Calu3 (cell line): Measurements from ENCODE around the gene UPF3A. TPM values are rescaled to one million over a fixed set of nuclear protein-coding genes. Genes with fewer than 3 reads are reported as not detected.

ENCODE experiments used
- BruUV-seq: library from RNA; stranded (reverse); fragments of 400-500 nt; replicated peaks from 2 replicates; lab custom pipeline; 2021; lab: Mats Ljungman, UMichigan
- CTCF ChIA-PET: fragments of 300-600 bp; sonication (Branson Sonifier 250); formaldehyde crosslinking; loops from one replicate; lab custom pipeline; 2022; ENCODE audit warnings: antibody characterized with exemption; lab: Charles Lee
- DNase-seq: peaks from one replicate; pipeline ENCODE4 v3.0.0; 2022
- H3K27ac Mint-ChIP-seq: one replicate; pipeline ENCODE4 v1.8.0; 2022; ENCODE audit warnings: mixed read lengths; ENCODE audit not compliant: unreplicated experiment
- H3K27me3 Mint-ChIP-seq: one replicate; pipeline ENCODE4 v1.8.0; 2022; ENCODE audit warnings: mixed read lengths; ENCODE audit not compliant: unreplicated experiment
- H3K36me3 Mint-ChIP-seq: one replicate; pipeline ENCODE4 v1.8.0; 2022; ENCODE audit warnings: mild to moderate bottlenecking, moderate library complexity, mixed read lengths; ENCODE audit not compliant: insufficient read depth, unreplicated experiment
- H3K4me1 Mint-ChIP-seq: one replicate; pipeline ENCODE4 v1.8.0; 2022; ENCODE audit warnings: mild to moderate bottlenecking, low read depth, mixed read lengths; ENCODE audit not compliant: unreplicated experiment
- H3K4me3 Mint-ChIP-seq: one replicate; pipeline ENCODE4 v1.8.0; 2022; ENCODE audit warnings: mild to moderate bottlenecking, low read depth, moderate library complexity, mixed read lengths; ENCODE audit not compliant: unreplicated experiment
- H3K9me3 Mint-ChIP-seq: one replicate; pipeline ENCODE4 v1.8.0; 2022; ENCODE audit warnings: low read depth, mixed read lengths; ENCODE audit not compliant: unreplicated experiment
- intact Hi-C: fragments of 100-400 bp; cut with micrococcal nuclease; formaldehyde crosslinking; loops from one replicate; pipeline ENCODE4 v1.10.0; 2022; ENCODE audit not compliant: unreplicated experiment
- total RNA-seq: library from RNA; stranded (reverse); gene quantifications from 2 replicates; pipeline ENCODE4 v1.2.3, GENCODE V29; 2022
- TF ChIP-seq, protein P1 (sequence below): fragments of 200-600 bp; IDR thresholded peaks from one replicate; pipeline ENCODE4 v1.8.0; 2022; ENCODE audit warnings: antibody characterized with exemption; ENCODE audit not compliant: unreplicated experiment

UPF3A gene
- total RNA-seq, 1 experiment from 2014 or later: 12.1 TPM

DNA sequence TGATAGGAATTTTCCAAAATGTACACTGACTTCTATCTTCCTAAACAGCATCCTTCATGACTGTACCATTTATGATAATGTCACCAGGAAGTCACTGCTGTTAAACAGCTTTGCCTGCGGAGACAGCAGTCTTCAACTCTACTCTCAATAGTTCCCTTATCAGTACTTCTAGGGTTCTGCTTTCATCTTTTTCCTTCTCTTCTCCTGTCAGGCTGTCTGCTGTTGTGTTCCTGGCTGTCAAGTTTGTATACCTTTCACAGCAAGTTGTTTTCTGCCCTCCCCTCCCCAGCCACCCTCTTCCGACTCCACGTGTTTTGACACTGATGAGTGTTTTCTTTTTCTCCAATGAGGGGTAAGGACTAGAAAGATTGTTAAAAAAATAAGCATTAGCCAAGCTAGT is 2.2 kb downstream of the UPF3A start:
- no TSS peak for BruUV-seq
- TF ChIP-seq, protein P1, sequence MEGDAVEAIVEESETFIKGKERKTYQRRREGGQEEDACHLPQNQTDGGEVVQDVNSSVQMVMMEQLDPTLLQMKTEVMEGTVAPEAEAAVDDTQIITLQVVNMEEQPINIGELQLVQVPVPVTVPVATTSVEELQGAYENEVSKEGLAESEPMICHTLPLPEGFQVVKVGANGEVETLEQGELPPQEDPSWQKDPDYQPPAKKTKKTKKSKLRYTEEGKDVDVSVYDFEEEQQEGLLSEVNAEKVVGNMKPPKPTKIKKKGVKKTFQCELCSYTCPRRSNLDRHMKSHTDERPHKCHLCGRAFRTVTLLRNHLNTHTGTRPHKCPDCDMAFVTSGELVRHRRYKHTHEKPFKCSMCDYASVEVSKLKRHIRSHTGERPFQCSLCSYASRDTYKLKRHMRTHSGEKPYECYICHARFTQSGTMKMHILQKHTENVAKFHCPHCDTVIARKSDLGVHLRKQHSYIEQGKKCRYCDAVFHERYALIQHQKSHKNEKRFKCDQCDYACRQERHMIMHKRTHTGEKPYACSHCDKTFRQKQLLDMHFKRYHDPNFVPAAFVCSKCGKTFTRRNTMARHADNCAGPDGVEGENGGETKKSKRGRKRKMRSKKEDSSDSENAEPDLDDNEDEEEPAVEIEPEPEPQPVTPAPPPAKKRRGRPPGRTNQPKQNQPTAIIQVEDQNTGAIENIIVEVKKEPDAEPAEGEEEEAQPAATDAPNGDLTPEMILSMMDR: no peak
- intact Hi-C loops: no loop called here
- Mint-ChIP-seq H3K9me3 (no peaks in the 10 kb centered on the region), H3K36me3 (peaks cover 21% of the 10 kb centered on the region), H3K27me3 (no peaks in the 10 kb centered on the region), H3K27ac (no peak overlapping the region), H3K4me3 (no peak overlapping the region), H3K4me1 (no peaks in the 10 kb centered on the region)
- no peak for DNase-seq
- CTCF ChIA-PET: no interaction called here

DNA sequence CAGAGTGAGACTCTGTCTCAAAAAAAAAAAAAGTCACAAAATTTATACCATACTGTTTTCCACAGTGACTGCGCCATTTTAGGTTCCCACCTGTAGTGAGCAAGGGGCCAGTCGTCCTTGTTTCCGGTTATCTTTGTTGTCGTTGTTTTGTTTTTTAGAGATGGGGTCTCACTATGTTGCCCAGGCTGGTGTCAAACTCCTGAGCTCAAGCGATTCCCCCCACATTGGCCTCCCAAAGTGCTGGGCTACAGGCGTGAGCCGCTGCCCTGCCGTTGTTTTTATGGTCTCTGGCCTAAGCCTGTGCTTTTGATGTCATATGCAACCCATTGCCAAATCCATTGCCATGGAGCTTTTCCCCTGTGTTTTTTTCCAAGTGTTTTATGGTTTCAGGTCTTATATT is 3.3 kb downstream of the UPF3A start:
- Mint-ChIP-seq H3K27me3 (no peaks in the 10 kb centered on the region), H3K36me3 (peaks cover 21% of the 10 kb centered on the region), H3K9me3 (no peaks in the 10 kb centered on the region), H3K4me1 (no peaks in the 10 kb centered on the region), H3K4me3 (no peak overlapping the region), H3K27ac (no peak overlapping the region)
- TF ChIP-seq, protein P1: no peak
- DNase-seq: no peak
- intact Hi-C loops: no loop called here
- CTCF ChIA-PET: no interaction called here
- BruUV-seq: no TSS peak

DNA sequence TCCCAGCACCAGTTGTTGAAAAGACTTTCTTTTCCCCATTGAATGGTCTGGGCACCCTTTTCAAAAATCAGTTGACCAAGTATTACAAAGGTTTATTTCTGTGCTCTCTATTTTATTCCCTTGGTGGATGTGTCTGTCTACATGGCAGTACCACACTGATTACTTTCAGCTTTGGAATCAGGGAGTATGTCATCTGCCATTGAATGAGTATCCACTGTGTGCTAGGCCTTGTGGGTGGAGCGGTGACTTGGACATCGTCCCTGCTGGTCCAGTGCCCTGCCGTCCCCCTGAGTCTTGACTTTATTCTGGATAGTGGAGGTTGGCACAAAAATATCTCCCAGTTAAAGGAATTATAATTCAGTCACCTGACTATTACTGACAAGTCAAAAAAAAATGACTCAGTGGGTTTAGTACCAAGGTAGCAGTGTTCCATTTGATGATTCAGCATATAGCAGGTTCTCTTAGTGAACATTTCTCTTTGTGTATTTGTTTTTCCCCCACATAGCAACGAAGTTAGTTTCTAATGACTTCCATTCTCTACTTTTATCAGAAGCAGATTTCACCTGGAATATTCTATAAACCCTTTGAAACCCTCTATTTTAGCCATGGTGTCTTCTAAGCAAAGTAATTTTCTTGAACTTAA is 3.9 kb downstream of the UPF3A start:
- no TSS peak for BruUV-seq
- Mint-ChIP-seq H3K36me3 (peaks cover 21% of the 10 kb centered on the region), H3K4me1 (no peaks in the 10 kb centered on the region), H3K27ac (no peak overlapping the region), H3K4me3 (no peak overlapping the region), H3K27me3 (no peaks in the 10 kb centered on the region), H3K9me3 (no peaks in the 10 kb centered on the region)
- intact Hi-C loops: no loop called here
- TF ChIP-seq, protein P1: no peak
- no peak for DNase-seq
- CTCF ChIA-PET: no interaction called here

DNA sequence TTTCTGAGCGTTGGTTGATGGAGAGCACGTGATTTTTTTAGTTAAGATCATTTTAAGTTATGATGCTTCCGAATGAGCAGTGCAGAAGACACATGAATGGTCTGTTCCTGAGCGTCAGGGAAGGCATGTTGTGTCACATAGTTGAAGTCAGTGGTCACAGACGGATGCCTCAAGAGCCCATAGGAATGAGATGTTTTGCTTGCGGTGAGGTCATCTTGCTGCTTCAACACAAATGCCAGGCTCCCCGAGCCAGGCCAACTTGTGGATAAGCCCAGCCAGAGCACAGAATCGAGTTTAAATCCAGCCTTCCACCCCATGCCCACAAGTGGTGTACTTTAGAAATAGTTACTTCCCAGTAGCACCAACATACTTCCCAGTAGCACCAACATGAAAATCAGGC is 5.4 kb downstream of the UPF3A start:
- intact Hi-C loops: no loop called here
- Mint-ChIP-seq H3K9me3 (no peaks in the 10 kb centered on the region), H3K27ac (no peak overlapping the region), H3K4me3 (no peak overlapping the region), H3K36me3 (peaks cover 6% of the 10 kb centered on the region), H3K27me3 (no peaks in the 10 kb centered on the region), H3K4me1 (no peaks in the 10 kb centered on the region)
- CTCF ChIA-PET: no interaction called here
- TF ChIP-seq, protein P1: no peak
- DNase-seq: no peak
- BruUV-seq: no TSS peak
